A673 (cell line): ENCODE data around the gene CREM. TPM values are rescaled to one million over a fixed set of nuclear protein-coding genes. Genes with fewer than 3 reads are reported as not detected.

Source experiments
- BruUV-seq: library from RNA; stranded (reverse); fragments of 400-500 nt; replicated peaks from 2 replicates; lab custom pipeline; 2021; lab: Mats Ljungman, UMichigan
- CTCF ChIA-PET: fragments of 300-600 bp; sonication (Branson Sonifier 250); formaldehyde crosslinking; loops from one replicate; lab custom pipeline; 2022; ENCODE audit warnings: antibody characterized with exemption; lab: Charles Lee
- POLR2A ChIA-PET: fragments of 300-600 bp; sonication (Branson Sonifier 250); formaldehyde crosslinking; loops from one replicate; lab custom pipeline; 2022; ENCODE audit warnings: antibody characterized with exemption; ENCODE audit not compliant: low non-redundant PET; lab: Charles Lee
- DNase-seq: peaks from one replicate; pipeline ENCODE4 v3.0.0-alpha.2; 2015; ENCODE audit warnings: low spot score
- H3K27ac ChIP-seq: fragments of 200-600 bp; sonication (generic); 2 replicates; pipeline ENCODE4 v1.5.1; 2016; ENCODE audit warnings: mixed run types, low read depth, mild to moderate bottlenecking, mixed read lengths, antibody characterized with exemption, low read length; ENCODE audit not compliant: poor library complexity, severe bottlenecking
- H3K27me3 ChIP-seq: fragments of 200-600 bp; sonication (generic); replicated peaks from 2 replicates; pipeline ENCODE4 v1.6.1; 2017; ENCODE audit warnings: mixed run types, low read depth, mild to moderate bottlenecking, mixed read lengths, antibody characterized with exemption, low read length; ENCODE audit not compliant: insufficient read depth, poor library complexity
- H3K36me3 ChIP-seq: fragments of 200-600 bp; sonication (generic); 2 replicates; pipeline ENCODE4 v1.6.1; 2016; ENCODE audit warnings: mixed run types, mild to moderate bottlenecking, mixed read lengths, antibody characterized with exemption, low read length; ENCODE audit not compliant: insufficient read depth, poor library complexity, severe bottlenecking
- H3K4me1 ChIP-seq: fragments of 200-600 bp; sonication (generic); 2 replicates; pipeline ENCODE4 v1.6.1; 2017; ENCODE audit warnings: mixed run types, mild to moderate bottlenecking, mixed read lengths, antibody characterized with exemption, low read length; ENCODE audit not compliant: insufficient read depth, poor library complexity, severe bottlenecking
- H3K4me3 ChIP-seq: fragments of 200-600 bp; sonication (generic); 2 replicates; pipeline ENCODE4 v1.5.1; 2016; ENCODE audit warnings: low read depth, mixed run types, mild to moderate bottlenecking, mixed read lengths, low read length; ENCODE audit not compliant: poor library complexity, severe bottlenecking
- H3K9me3 ChIP-seq: fragments of 200-600 bp; sonication (generic); 2 replicates; pipeline ENCODE4 v1.6.1; 2016; ENCODE audit warnings: mixed run types, low read depth, mild to moderate bottlenecking, mixed read lengths, antibody characterized with exemption, low read length; ENCODE audit not compliant: poor library complexity, severe bottlenecking
- CTCF ChIP-seq: fragments of 300-800, 200-600 bp; sonication (generic); conservative IDR thresholded peaks from 2 replicates; pipeline ENCODE4 v1.5.1; 2017; ENCODE audit warnings: low read depth, mild to moderate bottlenecking, antibody characterized with exemption, low read length, moderate library complexity, mixed read lengths
- EZH2 ChIP-seq: fragments of 200-600 bp; sonication (generic); IDR thresholded peaks from 2 replicates; pipeline ENCODE4 v1.6.1; 2017; ENCODE audit warnings: borderline replicate concordance, low read depth, mild to moderate bottlenecking, mixed read lengths, antibody characterized with exemption, low read length; ENCODE audit not compliant: poor library complexity, severe bottlenecking
- intact Hi-C: fragments of 100-400 bp; cut with micrococcal nuclease; formaldehyde crosslinking; loops from one replicate; pipeline ENCODE4 v1.10.0; 2022; ENCODE audit not compliant: unreplicated experiment
- total RNA-seq: library from RNA; stranded (reverse); gene quantifications from 2 replicates; pipeline ENCODE4 v1.2.3, GENCODE V29; 2021

CREM gene
- total RNA-seq, 1 experiment from 2014 or later, result 66.3 TPM

- H3K27ac ChIP-seq, result no peak overlapping the region
- no TSS peak for BruUV-seq
- intact Hi-C loops, result loop anchor here (10.0 kb wide), 2 partner anchors 217 to 557 kb away; no protein-coding TSS in a partner anchor
- no peak for TF ChIP-seq EZH2
- TF ChIP-seq CTCF, result no peak
- H3K4me3 ChIP-seq, result no peak overlapping the region
- no peaks in the 10 kb centered on the region for H3K9me3 ChIP-seq
- no peak for DNase-seq
- H3K27me3 ChIP-seq, result no peaks in the 10 kb centered on the region
- POLR2A ChIA-PET, result no interaction called here
- H3K36me3 ChIP-seq, result peaks cover 12% of the 10 kb centered on the region
- CTCF ChIA-PET, result no interaction called here
- H3K4me1 ChIP-seq, result no peaks in the 10 kb centered on the region
Observed at GRCh38 chr10:35211390-35211789, 84.7 kb downstream of the CREM start.

GRCh38 chr10:35212856-35213255 lies 86.2 kb downstream of the CREM start:
- DNase-seq, result no peak
- BruUV-seq, result no TSS peak
- intact Hi-C loops, result loop anchor here (10.0 kb wide), 2 partner anchors 218 to 558 kb away; no protein-coding TSS in a partner anchor
- TF ChIP-seq CTCF, result no peak
- no peak for TF ChIP-seq EZH2
- Histone ChIP-seq H3K9me3 (no peaks in the 10 kb centered on the region), H3K27ac (no peak overlapping the region), H3K4me3 (no peak overlapping the region), H3K36me3 (peaks cover 12% of the 10 kb centered on the region), H3K27me3 (no peaks in the 10 kb centered on the region), H3K4me1 (no peaks in the 10 kb centered on the region)
- ChIA-PET POLR2A (no interaction called here), CTCF (no interaction called here)

- Histone ChIP-seq H3K27me3 (no peaks in the 10 kb centered on the region), H3K4me3 (no peak overlapping the region), H3K27ac (no peak overlapping the region), H3K4me1 (peaks cover 3% of the 10 kb centered on the region), H3K9me3 (no peaks in the 10 kb centered on the region), H3K36me3 (peaks cover 12% of the 10 kb centered on the region)
- DNase-seq, result no peak
- CTCF ChIA-PET, result no interaction called here
- TF ChIP-seq EZH2 (no peak), CTCF (no peak)
- POLR2A ChIA-PET, result no interaction called here
- no TSS peak for BruUV-seq
- intact Hi-C loops, result loop anchor here (10.0 kb wide), 2 partner anchors 219 to 559 kb away; no protein-coding TSS in a partner anchor
Observed at GRCh38 chr10:35213699-35214098, 87.1 kb downstream of the CREM start.
